Measurements from ENCODE around the gene TUBB3.
"Not testable (repeated sequence)": the region's sequence is repeated elsewhere in the genome, so short reads cannot be mapped to it uniquely, and the experiment has no call there.

The TUBB3 gene

DNA sequence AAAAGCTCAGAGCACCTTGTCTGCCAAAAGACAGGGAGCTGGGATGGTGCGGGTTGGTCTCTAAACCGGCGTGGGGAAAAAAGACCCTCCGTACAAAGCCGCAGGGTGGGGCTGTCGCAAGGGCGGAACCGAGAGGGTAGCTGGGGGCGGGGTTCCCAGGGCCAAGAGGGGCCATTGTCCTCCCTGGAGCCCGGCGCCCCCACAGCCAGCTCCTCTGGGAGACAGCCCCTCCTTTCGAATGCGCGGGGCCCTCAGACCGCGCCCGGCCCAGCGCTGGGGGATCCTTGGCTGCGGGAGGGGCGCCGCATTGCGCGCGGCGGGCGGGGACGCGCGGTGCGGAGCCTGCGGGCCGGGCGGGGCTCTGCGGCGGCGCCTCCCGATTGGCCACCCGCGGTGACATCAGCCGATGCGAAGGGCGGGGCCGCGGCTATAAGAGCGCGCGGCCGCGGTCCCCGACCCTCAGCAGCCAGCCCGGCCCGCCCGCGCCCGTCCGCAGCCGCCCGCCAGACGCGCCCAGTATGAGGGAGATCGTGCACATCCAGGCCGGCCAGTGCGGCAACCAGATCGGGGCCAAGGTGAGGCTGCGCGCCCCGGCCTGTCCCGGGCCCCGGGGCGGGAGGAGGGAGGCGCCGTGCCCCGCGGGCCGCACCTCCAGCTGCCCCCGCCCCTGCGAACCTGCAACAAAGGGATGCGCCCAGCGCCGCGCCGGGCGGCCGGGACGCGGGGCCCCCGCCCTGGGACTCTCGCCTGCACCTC is at the start of gene TUBB3:
TSS of gene TUBB3 (plus strand) at position 459 of the 756 bp plus-strand sequence. CDS start at position 519, 60 bp downstream.
- peak; percentile 24 for DNase-seq (ENCODE audit: low spot score)

DNA sequence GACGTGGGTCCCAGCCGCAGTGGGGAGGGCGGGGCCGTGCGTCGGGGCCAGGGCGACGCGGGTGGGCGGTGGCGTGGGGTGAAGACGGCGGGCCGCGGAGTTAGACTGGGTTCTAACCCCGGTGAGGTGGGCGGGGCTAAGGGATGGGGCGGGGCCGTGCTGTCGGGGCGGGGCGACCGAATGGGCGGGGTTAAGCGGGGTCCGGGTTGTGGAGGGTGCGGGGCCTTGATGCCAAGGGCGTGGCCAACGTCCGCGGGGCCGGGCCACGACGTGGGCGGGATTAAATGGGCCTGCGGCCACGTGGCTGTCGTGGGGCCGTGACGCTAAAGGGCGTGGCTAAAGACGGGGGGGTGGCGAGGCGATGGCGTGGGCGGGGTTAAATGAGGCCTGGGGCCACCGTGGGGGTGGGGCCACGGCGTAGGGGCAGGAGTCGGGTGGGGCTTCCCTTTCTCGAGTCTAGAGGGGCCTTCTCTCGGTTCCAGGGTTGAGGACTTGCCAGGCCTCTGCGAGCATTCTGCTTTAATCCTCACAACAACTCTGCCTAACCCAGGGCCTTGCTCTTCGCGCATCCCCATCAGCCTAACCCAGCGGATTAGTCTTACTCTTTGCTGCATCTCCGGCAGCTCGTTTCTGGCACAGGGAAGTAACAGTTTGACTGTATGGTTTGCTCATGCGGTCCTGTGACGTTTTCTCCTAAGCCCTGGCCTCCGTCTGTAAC is 49.0 kb upstream of the TUBB3 start:
- peak; percentile 97 for DNase-seq (ENCODE audit: low spot score)

- DNase-seq (ENCODE audit: low spot score) = not testable (repeated sequence)
These were observed 44.0 kb upstream of the TUBB3 start for GRCh38 chr16:89879123-89879522.

GRCh38 chr16:89880477-89881367 is 42.4 kb upstream of the TUBB3 start:
- DNase-seq (ENCODE audit: low spot score) = no peak

- DNase-seq (ENCODE audit: low spot score) = no peak
These were observed 41.8 kb upstream of the TUBB3 start for GRCh38 chr16:89881368-89881730.

DNA sequence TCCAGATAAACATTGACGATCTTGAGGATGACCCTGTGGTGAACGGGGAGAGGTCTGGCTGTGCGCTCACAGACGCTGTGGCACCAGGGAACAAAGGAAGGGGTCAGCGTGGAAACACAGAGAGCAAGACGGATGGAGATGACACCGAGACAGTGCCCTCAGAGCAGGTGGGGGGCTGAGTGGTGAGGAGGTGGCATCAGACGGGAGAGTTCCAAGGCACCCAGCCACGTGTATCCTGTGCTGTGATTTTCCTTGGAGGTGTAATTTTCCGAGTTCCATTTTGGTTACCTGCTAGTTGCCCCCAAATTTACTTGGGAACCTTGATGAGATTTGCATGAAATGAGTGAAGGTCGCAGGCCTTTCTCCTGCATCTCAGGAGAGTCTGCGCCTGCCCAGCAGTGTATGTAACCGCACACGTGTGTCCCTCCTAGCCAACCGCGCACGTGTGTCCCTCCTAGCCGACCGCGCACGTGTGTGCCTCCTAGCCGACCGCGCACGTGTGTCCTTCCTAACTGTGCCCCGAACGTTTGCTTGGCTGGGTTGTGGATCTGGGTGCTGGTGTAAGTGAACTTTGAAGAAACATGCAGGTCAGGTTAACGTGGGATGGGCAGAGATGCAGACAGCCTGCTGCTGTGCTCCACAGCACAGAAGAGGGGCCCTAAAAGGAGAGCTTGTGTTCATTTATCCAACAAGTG is 39.6 kb upstream of the TUBB3 start:
- DNase-seq (ENCODE audit: low spot score) = no peak

GRCh38 chr16:89884041-89884421 is 39.1 kb upstream of the TUBB3 start:
- no peak for DNase-seq (ENCODE audit: low spot score)

- DNase-seq (ENCODE audit: low spot score) = no peak
These were observed 35.9 kb upstream of the TUBB3 start for GRCh38 chr16:89887243-89887642.

DNA sequence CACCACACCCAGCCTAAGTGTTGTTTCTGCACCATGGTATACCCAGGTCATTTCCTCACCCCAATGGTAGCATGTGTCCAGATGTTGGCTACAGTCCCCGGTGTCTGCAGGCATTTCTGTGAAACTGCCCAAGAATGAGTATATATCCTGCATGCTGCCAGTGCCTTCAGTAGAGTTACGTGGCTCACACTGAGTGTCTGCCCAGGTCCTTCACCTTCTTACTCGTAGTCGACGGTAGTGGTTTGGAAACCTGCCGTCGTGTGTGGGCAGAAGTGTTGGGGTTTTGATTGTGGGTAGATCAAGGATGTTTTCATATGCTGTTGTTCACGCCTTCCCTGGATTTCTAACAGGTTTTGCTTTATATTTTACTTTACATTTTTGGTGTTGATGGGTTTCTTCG is 32.9 kb upstream of the TUBB3 start:
- no peak for DNase-seq (ENCODE audit: low spot score)

- DNase-seq (ENCODE audit: low spot score) = no peak
These were observed 32.1 kb upstream of the TUBB3 start for GRCh38 chr16:89890886-89891657.

- DNase-seq (ENCODE audit: low spot score) = no peak
These were observed 31.0 kb upstream of the TUBB3 start for GRCh38 chr16:89892055-89892630.

DNA sequence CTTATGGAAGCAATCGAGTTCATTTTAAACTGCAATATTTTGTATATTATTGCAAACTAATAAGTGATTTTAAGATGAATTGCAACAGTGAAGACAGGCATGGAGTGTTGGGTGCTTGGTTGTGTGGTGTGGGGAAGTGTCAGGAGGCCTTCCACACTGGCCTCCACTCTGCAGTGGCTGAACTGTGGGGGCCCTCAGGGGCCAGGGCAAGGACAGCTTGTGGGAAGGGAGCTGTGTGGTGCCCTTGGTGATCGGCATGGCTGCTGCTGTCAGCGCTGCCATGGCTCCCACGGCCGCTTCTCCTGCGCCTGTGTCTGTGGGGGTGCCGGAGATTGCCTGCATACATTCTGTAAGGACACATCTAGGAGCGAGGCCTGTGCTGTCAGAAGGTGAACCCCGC is 30.5 kb upstream of the TUBB3 start:
- no peak for DNase-seq (ENCODE audit: low spot score)

GRCh38 chr16:89893642-89894548 is 29.2 kb upstream of the TUBB3 start:
- no peak for DNase-seq (ENCODE audit: low spot score)

- DNase-seq (ENCODE audit: low spot score) = no peak
These were observed 27.5 kb upstream of the TUBB3 start for GRCh38 chr16:89895482-89896250.

DNA sequence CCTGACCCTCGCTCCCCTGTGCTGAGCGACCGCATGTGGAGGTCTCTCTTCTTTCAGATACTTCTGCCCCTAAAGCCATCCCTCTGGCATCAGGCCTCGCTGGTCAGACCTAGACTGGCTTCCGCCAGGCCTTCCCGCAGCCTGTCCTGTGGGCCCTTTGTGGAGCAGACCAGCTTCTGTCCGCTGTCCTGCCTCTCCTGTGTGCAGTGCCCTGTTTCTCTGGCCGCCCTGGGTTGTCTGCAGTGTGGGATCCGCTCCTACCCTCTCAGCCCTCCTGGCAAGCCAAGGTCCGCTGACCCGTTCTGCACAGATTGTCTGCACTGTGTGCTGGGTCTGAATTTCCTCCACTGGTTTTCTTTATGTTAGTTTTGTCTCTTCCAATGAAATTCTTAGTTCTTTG is 25.9 kb upstream of the TUBB3 start:
- no peak for DNase-seq (ENCODE audit: low spot score)

GRCh38 chr16:89898201-89898967 is 24.8 kb upstream of the TUBB3 start:
- no peak for DNase-seq (ENCODE audit: low spot score)

DNA sequence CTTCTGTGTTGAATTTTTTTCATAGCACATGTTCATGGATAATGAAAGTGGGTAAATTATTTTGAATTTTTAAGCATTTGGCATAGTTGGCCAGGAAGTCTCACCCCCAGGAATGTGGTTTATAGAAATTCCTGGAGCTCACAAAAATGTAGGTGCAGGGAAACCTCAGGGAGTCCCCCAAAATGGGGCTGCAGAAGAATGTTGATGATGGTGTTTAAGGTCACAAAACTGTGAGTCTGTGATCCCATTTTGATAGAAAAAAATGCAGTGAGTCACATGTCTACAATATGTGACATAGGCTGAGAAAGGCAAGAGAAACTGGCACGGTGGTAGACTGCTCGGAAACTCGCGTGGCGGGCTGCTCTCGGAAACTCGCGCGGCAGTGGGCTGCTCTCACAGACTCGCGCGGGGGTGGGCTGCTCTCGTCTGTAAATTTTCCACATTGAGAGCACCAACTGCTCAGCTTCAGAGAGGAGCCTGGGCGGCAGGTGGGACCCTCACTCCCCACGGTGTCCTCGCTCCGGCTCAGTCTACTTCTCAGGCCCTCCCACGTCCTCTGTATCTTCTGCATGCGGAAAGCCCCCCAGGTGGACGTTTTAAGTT is 23.2 kb upstream of the TUBB3 start:
- DNase-seq (ENCODE audit: low spot score) = no peak

GRCh38 chr16:89900885-89901284 is 22.3 kb upstream of the TUBB3 start:
- no peak for DNase-seq (ENCODE audit: low spot score)
